Omental fat pad (tissue), 4 donors: ENCODE data around the gene FLT1. TPM values are rescaled to one million over a fixed set of nuclear protein-coding genes. Genes with fewer than 3 reads are reported as not detected.

Source experiments
- ATAC-seq: fragments of 150-250 bp; one replicate; pipeline ENCODE4 v1.9.1; 2016; ENCODE audit warnings: mild to moderate bottlenecking, moderate library complexity; ENCODE audit not compliant: low FRiP score
- DNase-seq: peaks from one replicate; pipeline ENCODE4 v3.0.0-alpha.2; 2019; ENCODE audit warnings: low spot score
- CTCF ChIP-seq, 3 donors: fragments of 450-650 bp; IDR thresholded peaks; one replicate each; pipeline ENCODE4 v1.5.1; 2016 to 2017; ENCODE audit warnings: antibody characterized with exemption in 3 of 3, mild to moderate bottlenecking in 3 of 3, moderate library complexity in 2 of 3
- total RNA-seq, 4 donors: library from RNA; depleted of rRNA; stranded (reverse); fragments of >200 nt; gene quantifications; one replicate each; pipeline ENCODE4 v1.1.0, GENCODE V29; 2016

The FLT1 gene
- total RNA-seq, 4 donors from 2014 or later = 24.8 to 210 (median 65.7) TPM

DNA sequence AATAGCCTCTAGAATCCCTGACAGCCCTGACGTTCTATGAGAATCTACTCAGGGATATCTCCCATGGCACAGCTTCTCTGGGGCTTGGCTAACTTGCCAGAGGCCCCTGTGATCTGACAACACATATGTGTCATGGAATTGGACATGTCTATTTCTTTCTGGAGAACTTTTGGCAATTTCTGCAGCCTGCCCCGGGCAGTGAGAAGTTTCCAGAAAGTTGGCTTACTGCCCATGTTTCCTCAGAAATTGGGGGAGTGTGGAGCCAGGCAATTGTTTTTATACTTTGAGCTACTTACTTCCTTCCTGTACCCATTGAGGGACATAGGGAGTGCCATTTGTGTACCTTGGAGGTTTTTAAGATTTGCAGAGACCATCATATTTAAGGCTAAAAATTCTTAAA is 98.9 kb downstream of the FLT1 start:
- ATAC-seq (no peak), DNase-seq (no peak)
- no peak for TF ChIP-seq CTCF (IDR thresholded peaks at IDR 0.05)

GRCh38 chr13:28394422-28394821 is 100.5 kb downstream of the FLT1 start:
- no peak for DNase-seq
- ATAC-seq = no peak
- TF ChIP-seq CTCF (IDR thresholded peaks at IDR 0.05) = no peak

DNA sequence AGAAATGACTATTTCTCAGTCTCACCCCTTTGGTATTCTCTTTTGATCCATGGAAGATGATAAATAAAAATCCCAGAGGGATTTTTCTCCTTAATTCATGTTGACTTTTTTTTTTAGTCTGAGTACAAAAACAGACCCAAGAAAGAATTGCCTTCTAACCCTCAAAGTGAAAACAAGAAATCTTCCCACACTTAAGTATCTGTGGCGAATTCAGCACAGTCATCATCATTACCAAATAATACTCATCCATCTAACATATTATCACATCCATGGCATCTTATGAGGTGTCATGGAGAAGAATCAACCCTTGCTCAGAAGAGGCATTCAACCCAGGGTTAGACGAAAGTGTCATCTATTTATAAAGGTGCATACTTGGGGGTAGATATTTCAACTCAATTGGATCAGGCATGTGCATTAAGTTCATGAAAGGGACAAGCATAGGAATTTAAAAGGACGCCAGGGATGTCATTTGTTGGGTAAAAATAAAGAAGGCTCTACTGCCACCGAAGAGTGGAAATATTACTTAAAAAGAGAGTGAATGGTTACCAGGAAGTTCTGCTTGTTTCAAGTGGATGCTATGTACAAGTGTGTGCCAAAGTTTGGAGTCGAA is 101.9 kb downstream of the FLT1 start:
- ATAC-seq (no peak), DNase-seq (no peak)
- TF ChIP-seq CTCF (IDR thresholded peaks at IDR 0.05) = no peak

DNA sequence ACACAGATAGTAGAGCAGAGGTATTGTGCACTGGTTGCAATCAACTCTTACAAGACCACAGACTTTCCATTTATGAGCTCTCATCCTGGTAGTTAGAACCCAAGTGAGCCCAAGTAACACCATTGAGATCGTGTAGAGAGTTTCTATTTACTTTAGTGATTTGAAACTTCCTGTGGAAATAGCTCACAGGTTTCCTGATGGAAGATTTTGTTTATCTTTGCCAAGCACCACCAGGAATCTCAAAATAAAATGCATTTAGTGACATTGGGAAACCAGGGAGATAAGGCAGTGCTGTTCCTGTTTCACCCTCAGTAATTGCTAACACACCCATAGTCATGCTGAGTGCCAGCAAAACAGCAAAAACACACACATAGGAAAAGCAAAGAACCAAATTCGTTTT is 102.5 kb downstream of the FLT1 start:
- ATAC-seq (no peak), DNase-seq (no peak)
- TF ChIP-seq CTCF (IDR thresholded peaks at IDR 0.05) = no peak

DNA sequence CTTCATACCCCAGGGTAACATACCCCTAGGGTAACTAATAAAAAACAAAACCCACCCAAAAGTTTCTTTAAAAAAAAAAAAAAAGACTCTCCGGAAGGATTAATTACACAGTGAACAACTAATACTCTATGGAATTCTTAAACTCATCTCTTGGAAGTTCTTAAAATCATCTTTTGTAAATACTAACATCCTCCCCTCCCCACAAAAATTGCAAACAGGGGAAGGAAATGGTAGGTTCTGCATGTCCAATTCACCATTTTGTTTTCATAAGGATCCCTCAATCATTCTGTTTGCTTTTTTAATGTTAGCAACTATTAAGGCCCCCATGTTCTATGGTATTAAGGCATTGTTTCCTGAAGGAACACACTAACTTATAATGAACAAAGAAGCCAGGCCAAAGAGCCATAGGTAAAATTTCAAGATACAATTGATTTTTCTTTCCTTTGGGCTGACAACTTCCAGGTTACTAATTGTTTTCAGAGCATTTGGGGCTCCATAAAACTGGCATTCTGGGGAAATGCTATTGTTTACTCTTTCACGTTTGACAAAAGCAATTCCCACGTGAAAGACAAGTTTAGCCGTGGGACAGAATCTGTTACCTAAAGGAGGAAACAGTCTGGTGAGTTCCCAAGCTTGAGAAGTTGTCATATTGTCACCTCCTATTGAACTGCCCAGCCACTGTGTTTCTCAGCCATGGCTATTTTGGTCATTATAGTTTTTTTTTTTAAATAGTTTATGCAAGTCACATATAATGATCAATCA is 107.0 kb downstream of the FLT1 start:
- no peak for DNase-seq
- ATAC-seq = no peak
- no peak for TF ChIP-seq CTCF (IDR thresholded peaks at IDR 0.05)

GRCh38 chr13:28385362-28385761 is 109.6 kb downstream of the FLT1 start:
- no peak for TF ChIP-seq CTCF (IDR thresholded peaks at IDR 0.05)
- no peak for DNase-seq
- no peak for ATAC-seq

DNA sequence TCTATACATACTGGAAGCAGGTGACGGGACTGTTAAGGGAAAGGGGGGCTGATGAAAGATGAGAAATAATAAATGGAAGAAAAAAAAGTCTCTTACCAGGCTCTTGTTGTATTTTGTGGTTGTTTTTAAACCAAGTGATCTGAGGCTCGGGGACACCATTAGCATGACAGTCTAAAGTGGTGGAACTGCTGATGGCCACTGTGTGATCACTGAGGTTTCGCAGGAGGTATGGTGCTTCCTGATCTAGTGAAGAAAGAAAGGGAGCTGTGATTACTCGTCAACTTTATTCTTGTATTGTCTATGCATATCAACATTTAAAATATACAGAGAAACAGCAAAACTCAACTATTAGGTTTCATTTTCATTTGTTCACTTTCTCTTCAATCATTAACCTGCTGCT is 110.1 kb downstream of the FLT1 start:
- ATAC-seq (no peak), DNase-seq (no peak)
- no peak for TF ChIP-seq CTCF (IDR thresholded peaks at IDR 0.05)
